Stimulated activated CD8-positive, alpha-beta memory T cell treated with anti-CD3 and anti-CD28 coated beads, Interleukin-7, amount 100 ng/mL, for 48 hours (primary cell): ENCODE results near the gene MXI1.

Experiments used
- DNase-seq, 2 donors: peaks; one replicate each; pipeline ENCODE4 v3.0.0-alpha.2; 2020; ENCODE audit warnings: low read depth in 1 of 2; ENCODE audit errors: extremely low read depth in 1 of 2

Gene MXI1

DNA sequence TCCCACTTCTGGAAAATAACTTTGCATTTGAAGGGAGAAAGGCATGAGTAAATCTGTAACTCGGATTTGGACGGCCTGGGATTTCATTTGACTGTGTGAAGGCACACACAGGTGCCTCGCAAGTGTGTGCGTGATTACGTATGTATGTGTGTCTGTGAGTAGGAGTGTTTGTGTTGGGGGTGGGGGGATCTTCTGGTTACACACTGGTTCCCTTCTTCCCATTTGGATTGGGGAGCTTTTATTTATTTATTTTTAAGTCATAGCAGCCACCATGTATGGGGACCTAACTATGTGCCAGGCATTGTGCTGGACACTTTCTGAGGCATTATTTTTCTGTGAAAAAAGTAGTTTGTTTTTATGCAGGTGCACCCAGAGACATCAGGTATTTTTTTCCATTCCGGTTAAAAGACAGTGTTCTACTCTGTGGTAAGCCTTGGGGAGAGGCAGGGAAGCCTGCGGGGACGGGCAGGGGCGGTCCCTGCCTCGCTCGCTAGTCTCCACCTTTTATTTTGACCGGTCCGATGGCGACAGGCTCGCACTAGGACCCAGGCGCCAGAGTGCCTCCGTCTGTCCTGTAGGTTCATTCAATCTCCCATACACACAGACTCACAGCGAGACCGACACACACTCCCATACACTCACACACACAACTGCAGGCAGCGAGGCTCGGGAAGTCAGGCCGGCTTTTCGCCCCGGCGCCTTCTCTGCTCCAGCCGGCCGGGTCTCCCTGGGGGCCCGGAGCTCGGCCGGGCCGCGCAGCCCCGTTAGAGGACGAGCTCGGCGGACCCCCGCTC lies at the start of gene MXI1:
MXI1 (plus strand) TSS at position 595 of the 794 bp plus-strand sequence. CDS start 204 bp downstream, outside the sequence.
- DNase-seq, result peak in 1 of 2 donors; percentile 25

DNA sequence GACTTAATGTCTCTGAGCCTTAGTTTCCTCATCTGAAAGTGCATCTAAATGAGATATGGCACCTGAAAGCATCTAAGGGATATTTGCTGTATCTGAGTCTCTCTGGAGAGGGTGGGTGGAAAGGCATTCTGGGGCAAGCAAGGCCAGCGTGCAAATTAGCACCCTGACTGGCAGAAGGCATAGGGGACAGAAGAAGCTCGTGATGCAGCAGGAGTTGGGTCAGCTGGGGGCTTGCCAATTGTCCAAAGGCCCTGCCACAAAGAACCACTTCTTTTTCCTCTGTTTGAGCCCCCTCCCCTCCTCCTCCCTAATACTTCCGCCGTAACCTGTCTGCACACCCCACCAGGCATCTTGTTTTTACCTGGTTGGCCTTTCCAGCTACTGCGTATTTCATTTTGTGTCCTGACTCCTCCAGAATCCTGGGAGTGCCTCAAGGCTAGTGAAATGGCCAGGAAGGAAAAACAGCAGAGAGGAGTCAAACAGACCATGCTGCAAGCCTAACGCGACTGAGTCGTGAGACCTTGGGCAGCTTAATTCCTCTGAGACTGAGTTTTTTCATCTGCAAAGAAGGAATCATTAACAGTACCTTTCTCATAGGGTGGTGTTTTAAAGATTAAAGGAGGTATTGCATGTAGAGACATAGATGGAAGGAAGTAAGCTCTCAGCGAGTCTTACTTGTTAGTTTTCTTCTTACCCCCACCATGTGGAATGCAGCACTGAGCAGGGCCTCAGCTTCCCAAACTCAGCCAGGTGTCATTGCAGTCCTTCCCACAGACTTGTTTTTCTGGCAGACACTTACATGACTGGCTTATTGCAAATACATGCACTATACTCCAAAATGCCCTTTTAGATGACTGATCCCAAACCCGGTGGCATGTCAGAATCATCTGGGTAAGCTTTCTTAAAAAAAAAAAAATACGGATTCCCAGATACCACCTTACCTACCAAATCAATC lies 49.1 kb upstream of the MXI1 start:
- DNase-seq, result no peak

DNA sequence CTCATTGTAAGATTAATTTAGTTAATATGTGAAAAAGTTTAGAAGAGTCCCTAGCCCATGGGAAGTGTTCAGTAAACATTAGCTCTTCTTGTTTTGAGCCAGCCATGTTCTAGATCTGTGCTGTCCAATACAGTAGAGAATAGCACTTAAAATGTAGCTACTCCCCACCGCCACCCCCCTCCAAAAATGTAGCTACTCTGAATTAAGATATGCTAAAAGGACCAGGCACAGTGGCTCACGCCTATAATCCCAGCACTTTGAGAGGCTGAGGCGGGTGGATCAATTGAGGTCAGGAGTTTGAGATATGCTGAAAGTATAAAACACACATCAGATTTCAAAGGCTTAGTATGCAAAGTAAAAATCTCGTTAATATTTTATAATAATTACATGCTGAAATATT lies 47.3 kb upstream of the MXI1 start:
- DNase-seq, result no peak

DNA sequence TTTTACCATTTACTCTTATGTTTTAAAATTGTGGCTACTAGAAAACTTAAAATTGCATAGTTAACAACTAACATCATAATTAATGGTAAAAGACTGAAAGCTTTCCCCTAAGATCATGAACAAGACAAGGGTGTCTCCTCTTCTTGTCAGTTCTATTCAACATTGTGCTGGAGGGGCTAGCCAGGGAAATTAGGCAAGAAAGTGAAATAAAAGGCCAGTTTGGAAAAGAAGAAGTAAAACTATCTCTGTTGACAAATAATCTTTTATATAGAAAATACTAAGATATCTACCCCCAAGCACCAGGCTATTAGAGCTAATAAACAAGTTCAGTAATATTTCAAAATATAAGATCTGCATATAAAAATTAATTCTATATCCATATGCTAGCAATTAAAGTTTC lies 46.9 kb upstream of the MXI1 start:
- DNase-seq, result no peak

DNA sequence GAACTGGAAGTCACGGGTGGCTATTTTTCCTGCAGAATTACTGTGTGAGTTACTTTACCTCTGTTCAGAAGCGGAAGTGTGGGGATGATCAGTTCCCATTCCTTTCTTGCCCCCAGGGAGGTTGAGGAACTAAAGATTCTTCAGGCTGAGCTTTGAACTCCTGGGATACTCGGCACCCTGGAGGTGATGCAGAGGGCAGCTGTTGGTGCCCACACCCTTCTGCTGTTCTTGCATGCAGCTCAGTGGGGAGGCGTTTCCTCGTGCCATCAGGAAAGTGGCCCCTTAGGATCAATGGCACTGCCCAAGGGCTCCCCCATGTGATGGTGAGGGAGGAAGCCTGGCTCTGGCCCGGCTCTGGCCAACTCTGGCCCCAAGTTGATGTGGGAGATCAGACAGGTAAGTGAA lies 44.7 kb upstream of the MXI1 start:
- DNase-seq, result no peak

DNA sequence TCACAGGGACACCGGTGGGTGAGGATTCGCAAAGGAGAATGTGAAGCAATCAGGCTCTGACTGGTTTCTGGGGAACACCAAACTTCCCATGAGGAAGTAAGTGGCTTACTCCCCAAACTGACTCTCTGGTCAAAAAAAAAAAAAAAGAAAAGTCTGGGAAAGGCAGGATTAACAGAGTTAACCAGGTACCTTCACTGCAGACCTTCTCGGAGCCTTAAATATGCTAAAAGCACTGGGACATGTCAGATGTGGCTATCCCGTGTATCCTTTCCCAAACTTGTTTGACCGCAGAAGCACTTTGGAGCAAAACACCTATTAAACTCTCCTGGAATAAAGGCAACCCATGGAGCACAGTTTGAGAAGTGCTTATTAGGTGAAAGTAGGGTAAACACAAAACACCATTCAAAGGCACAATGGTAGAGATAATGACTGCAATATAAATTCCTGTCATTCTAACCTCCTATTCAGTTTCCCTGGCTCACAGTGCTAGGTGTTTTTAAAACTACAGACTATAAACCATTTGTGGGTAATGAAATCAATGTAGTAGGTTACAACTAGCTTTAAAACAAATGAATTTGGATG lies 44.1 kb upstream of the MXI1 start:
- DNase-seq, result no peak

DNA sequence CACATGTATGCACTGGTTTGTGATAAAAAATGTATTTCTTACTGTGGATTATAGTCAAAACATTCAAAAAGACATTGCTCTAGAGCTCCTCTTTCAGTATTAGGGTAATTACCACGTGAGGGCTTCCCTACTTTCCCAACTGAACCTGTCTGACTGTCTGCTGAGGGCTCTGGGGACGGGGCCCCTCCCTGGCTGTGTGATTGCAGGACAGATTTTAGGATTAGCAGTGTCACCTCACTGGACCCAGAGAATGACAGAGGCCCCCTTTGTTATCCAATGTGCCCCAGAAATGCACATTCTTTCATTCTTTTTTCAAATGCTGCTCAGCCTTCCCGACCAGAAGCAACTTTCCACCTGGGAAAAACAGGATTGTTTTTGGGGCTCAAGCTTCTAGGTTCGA lies 43.6 kb upstream of the MXI1 start:
- DNase-seq, result no peak

DNA sequence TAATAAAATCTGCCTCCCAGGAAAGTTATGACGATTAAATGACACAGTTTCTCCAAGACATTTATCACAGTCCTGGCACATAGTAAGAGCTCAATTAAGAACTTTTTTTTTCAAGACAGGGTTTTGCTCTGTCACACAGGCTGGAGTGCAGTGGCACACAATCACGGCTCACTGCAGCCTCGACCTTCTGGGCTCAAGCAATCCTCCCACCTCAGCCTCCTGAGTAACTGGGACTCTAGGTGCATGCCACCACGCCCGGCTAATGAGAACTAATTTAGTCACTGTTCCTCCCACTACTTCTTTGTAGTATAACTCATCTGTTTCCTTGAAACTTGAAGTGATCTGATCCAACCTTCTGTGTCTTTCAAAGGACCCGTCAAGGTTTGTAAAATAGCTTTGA lies 42.2 kb upstream of the MXI1 start:
- peak in 1 of 2 donors; percentile 33 for DNase-seq

DNA sequence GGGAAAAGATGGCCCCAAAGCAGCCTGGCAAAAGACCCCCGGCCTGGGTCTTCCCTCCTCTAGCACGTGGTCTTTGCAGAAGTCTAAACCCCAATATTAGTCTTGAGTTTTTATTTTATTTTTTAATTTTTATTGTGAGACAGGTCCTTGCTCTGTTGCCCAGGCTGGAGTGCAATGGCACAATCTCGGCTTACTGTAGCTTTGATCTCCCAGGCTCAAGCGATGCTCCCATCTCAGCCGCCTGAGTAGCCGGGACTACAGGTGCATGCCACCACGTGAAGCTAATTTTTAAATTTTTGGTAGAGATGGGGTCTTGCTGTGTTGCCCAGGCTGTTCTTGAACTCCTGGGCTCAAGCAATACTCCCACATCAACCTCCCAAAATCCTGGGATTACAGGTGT lies 40.3 kb upstream of the MXI1 start:
- no peak for DNase-seq

DNA sequence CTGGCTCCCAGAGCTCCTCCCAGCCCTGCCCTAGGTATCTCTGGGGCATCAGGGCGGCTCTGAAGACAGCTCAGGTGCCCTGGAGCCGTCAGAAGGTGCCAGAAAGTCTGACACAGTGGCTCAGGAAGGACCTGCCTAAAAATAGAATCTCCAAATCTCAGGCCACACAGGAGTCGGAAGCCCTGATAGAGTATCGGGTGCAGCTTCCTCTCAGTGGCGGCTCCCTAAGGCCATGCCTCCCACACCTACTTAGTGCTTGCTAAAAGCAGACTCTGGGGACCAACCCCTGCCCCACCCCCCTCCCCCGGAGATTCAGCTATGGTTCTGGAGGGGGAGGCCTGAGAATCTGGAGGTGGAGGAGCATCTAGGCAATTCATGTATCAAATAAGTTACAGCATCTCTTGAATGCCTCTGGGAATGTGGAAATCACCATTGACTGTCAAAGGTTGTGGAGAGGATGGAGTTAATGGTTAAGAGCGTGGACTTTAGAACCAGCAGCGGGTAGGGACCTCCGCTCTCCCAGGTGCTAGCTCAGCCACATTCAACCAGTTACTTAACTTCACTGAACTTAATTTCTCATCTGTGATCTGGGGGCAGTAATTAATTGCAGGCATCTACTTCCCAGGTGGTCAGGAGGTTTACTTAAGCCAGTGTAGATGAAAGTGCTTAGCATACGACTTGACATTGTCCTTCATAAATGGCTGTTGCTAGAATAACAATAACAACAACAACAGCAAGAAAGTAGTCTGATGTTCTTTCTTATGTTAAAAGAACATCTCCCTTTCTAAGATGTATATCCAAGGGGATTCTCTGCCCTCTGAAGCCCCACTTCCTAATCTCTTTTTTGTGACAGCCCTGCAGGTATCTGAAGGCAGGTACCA lies 38.6 kb upstream of the MXI1 start:
- no peak for DNase-seq

DNA sequence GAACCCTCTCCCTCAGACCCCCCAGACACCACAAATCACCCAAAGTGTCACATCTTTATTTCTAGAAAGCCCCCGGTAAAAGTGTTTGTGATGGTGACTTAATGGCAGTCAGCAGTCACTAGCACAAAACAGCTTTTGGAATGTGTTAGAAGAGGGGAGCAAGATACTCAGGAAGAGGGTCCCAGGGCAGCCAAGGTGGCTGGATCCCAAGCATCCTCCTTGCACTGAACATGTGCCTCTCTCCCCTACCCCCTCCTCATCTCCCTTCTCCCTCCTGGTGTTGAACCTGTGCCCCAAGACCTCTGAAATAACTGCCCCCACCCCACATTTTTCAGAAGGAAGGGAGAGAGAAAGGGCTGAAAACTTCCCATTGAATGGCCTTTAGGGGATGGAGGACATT lies 37.8 kb upstream of the MXI1 start:
- no peak for DNase-seq

DNA sequence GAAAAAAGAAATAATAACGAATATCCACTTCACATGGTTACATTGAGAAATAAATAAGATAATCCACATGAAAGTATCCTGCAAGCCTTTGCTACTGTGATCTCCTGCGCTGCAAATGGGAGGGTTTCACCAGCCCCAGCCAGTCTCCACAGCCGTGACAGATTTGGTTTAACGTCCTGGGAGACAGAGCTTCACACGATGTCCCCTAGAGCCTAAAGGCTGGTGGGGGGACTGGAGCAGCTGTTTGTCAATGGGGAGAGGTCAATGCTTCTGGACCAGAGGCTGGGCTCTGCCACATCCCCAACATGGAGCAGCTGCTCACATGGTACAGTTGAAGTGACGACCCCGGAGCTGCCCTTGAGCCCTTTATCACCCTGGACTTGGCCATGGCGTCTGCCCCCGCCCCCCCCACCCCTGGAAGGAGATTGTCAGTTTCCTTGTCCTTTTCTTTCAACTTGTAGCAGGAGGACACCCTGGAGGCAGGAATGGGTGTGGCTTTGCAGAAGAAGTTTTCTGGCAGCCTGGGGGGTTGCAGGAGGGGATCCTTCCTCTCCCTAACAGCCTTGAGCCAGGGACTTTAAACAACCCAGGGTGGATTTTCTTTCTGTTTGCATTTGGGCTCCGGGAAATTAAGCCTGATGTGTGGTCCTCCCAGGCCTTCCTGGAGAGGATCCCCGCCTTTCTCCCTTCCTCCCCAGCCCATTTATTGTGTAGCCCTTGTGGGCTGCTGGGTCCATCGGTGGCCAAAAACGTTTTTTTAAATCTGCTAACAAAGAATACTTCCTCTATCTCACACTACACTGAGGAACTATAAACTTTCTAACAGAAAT lies 37.0 kb upstream of the MXI1 start:
- DNase-seq, result no peak

DNA sequence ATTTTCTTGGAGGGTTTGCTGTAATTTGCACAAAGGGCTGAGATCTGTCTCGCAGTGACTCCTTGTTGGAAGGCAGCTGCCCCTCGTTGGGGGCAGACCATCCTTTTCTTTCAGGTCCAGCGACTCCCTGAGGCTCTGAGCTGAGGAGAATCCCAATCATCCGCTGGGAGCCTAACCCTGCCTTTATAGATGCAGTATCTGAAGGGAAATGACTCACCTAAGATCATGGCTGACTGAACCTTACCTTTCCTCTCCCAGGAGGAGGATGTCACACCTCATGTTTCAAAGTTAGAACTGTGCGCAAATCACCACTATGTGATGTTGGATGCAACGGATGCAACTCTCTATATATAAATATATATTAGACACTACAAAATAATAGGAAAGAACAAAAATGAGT lies 36.4 kb upstream of the MXI1 start:
- DNase-seq, result no peak

DNA sequence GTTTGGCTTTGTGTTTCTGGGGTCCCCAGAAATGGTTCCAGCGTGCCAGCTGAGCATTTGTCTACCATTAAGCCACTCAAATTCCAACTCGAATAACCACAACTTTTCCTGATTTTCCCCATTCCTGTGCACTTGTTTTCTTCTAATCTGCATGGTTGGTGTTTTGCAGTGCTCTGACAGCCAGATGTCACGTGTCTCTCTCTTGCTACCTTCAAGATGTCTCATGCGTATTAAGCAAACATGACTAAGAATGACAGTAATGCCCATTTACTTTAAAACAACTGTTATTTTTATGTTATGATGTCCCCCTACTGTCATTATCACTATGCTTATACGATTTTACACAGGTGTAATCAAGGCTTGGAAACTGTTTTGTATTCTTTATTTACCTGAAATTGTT lies 35.2 kb upstream of the MXI1 start:
- DNase-seq, result no peak

DNA sequence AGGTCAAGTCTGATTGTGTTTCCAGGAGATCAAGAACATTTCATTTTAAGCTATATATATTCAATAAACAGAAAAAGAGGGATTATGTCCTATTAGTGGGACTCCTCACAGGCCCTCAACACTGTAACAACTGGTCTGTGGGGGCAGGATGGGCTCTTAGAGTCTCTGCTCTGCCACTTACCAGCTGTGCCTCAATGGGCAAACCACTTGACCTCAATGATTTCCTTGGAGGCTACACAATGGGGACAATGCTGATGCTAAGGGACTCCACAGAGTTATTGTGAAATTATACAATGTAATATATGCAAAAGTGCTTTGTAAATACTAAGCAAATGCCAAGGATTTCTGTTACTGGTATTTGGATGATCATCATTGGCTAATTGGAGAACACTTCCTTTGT lies 33.2 kb upstream of the MXI1 start:
- no peak for DNase-seq

DNA sequence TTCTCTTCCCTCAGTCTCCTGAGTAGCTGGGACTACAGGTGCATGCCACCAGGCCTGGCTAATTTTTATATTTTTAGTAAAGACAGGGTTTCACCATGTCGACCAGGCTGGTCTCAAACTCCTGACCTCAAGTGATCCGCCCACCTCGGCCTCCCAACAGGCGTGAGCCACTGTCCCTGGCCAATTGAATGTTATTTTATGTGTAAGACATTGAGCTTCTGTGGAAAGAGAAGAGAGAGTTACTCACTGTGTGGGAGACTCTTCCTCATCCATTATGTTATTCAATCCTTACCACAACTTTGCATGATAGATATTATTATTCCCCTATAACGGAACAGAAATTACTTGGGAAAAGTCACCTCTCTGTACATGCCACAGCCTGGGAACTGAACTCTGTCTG lies 32.6 kb upstream of the MXI1 start:
- no peak for DNase-seq

DNA sequence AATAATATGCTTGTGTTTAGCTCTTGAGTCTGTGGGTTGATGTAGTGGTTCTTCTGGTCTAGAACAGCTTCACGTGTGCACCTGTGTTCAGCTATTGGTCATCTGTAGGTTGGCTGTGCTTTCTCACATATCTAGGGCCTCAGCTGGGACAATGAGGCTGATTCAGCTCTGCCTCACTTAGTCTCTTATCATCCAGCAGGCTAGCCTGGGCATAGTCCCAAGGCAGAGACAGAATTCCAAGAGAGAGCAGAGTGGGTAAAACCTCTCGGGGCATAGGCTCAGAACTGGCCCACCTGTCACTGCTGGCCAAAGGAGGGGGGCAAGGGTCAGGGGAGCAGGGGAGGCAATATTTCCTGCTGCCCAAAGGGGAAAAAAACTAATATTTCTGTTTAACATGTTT lies 32.0 kb upstream of the MXI1 start:
- DNase-seq, result no peak

DNA sequence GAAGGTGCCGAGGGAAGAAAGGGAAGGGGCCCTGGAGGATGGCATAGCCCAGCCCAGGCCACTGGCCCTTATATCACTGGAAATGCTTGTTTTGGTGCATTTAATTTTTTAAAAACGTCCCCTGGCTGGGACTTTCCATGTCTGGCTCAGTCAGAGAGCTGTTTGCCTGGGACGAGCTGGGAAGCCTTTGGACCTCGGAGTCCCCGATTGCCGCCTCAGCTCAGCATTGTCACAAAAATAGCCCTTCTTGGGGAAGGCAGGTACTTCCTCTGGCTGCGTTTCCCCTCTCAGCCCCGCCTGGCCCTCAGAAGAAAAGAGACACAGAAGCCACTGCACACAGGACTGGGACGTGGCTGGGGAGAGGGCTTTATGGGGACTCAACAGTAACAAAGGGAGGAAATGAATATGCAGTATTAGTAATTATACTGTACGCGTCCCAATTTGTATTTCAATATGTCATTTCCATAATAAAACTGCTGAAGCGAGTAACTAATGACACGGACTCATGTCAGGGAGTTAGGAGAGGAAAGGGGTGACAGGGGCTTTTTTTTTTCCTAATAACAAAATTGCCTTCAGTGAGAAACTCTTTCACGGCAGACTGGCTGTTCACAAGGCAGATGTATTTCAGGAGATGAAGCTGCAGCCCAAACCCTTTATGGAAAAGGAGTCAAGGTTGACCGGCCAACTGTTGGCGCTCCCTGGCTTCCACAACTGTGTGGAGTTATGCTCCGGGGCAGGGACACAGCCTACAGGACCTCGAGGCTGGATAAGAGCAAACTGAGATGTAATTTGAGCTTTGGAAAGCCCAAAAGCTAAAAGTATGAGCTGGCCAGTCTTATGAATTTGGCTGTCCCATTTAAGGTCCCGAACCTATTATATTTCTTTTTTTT lies 31.0 kb upstream of the MXI1 start:
- DNase-seq, result no peak

DNA sequence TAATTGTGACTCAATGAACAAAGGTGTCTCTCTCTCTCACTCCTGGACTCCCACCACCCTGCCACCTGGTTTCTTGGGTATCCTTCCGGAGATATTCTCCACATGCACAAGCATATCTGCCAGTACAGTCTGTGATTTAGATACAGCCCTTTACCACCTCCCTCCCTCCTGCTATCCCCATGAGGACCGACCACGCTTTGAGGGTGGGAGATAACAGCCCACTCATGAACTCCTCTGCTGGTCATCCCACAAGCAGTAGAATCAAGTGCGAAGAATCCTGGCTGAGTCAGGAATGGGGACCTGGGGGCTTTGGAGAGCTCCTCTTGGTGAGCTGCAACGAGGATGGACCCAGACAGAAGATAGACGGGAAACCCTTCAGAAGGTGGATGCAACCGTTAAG lies 28.2 kb upstream of the MXI1 start:
- no peak for DNase-seq
